ENCODE results near the gene ITGB8. TPM values are rescaled to one million over a fixed set of nuclear protein-coding genes. Genes with fewer than 3 reads are reported as not detected.

The ITGB8 gene
- total RNA-seq, 1 donor from 2014 or later: 1.5 TPM

DNA sequence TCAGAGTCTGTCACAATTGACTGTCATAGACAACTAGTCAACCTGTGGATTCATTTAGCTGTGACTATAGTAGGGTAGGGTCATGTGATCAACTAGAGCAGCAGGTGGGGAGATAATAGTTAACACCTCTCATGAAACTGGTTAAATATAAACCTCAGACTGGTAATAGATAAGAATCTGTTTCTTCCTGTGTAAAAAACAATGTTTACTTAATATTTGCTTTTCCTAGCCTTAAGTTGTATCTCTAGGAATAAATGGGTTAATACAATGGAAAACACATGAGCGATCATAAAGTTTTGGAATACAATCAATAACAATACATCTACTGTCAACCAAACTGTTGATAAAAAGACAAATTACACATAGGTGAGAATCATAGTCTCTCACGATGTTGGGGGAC, 43.4 kb upstream of the ITGB8 start:
- no peak for TF ChIP-seq CTCF (IDR thresholded peaks at IDR 0.05; ENCODE audit: borderline replicate concordance)
- H3K27ac ChIP-seq (replicated peaks): no peak overlapping the region
- H3K4me1 ChIP-seq: no peaks in the 10 kb centered on the region
- no peaks in the 10 kb centered on the region for H3K9me3 ChIP-seq (replicated peaks)
- no peaks in the 10 kb centered on the region for H3K36me3 ChIP-seq
- H3K4me3 ChIP-seq: no peak overlapping the region
- H3K27me3 ChIP-seq (ENCODE audit: low read depth): no peaks in the 10 kb centered on the region
- DNase-seq: no peak
- intact Hi-C loops (cut with micrococcal nuclease): no loop called here

- H3K27me3 ChIP-seq (ENCODE audit: low read depth): no peaks in the 10 kb centered on the region
- no peak for DNase-seq
- intact Hi-C loops (cut with micrococcal nuclease): no loop called here
- TF ChIP-seq CTCF (IDR thresholded peaks at IDR 0.05; ENCODE audit: borderline replicate concordance): no peak
- H3K4me3 ChIP-seq: no peak overlapping the region
- H3K4me1 ChIP-seq: no peaks in the 10 kb centered on the region
- no peaks in the 10 kb centered on the region for H3K9me3 ChIP-seq (replicated peaks)
- H3K36me3 ChIP-seq: no peaks in the 10 kb centered on the region
- H3K27ac ChIP-seq (replicated peaks): no peak overlapping the region
Observed at GRCh38 chr7:20288036-20288435, 42.7 kb upstream of the ITGB8 start.

DNA sequence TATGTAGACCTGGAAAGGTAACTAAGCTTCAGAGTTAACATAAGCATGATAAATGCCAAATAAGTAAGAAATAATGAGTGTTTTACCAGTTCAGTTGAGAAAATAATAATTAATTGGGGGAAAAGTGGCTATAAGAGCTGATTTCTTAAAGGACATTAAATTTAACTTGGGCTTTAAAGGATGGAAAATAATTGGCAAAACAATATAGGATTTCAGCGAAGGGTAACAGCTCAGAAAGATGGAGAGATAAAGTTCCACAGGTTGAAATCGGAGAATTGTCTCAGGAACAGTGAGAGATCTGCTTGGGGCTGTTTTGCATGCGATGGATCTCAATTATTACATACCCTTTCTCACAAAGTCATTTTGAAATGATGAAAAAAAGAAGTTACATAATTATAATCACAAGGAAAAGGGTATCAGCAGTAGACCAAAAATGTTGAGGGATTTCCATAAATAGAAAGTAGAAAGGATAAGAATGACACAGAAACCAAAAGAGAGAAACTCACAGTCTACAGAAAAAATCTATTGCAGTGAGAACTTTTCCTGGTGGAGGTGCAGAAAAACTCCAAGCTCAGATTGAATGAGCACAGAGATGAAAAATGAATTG, 40.1 kb upstream of the ITGB8 start:
- no peak for TF ChIP-seq CTCF (IDR thresholded peaks at IDR 0.05; ENCODE audit: borderline replicate concordance)
- DNase-seq: no peak
- Histone ChIP-seq H3K27me3 (ENCODE audit: low read depth) (no peaks in the 10 kb centered on the region), H3K36me3 (no peaks in the 10 kb centered on the region), H3K4me1 (no peaks in the 10 kb centered on the region), H3K9me3 (replicated peaks) (peaks cover 8% of the 10 kb centered on the region), H3K4me3 (no peak overlapping the region), H3K27ac (replicated peaks) (no peak overlapping the region)
- intact Hi-C loops (cut with micrococcal nuclease): no loop called here

DNA sequence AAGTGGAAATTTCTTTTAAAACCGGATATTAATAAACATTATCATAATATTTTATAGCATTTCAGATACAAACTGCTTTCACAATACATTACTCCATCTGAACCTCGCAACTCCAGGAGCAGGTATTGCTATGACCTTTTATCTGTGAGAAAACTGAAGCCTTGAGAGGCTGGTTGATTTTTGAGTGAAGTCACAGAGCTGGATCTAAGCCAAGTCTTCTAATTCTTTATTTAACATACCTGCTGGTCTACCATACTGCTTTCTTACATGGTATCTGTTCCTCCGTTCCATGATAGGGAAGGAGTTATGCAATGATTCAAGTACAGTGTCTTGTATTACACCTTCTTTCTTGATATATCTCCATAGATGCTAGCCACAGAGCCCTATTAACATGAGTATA, 37.4 kb upstream of the ITGB8 start:
- no peak for DNase-seq
- intact Hi-C loops (cut with micrococcal nuclease): no loop called here
- no peak for TF ChIP-seq CTCF (IDR thresholded peaks at IDR 0.05; ENCODE audit: borderline replicate concordance)
- Histone ChIP-seq H3K27me3 (ENCODE audit: low read depth) (no peaks in the 10 kb centered on the region), H3K4me3 (no peak overlapping the region), H3K9me3 (replicated peaks) (peaks cover 8% of the 10 kb centered on the region), H3K27ac (replicated peaks) (no peak overlapping the region), H3K4me1 (no peaks in the 10 kb centered on the region), H3K36me3 (no peaks in the 10 kb centered on the region)

DNA sequence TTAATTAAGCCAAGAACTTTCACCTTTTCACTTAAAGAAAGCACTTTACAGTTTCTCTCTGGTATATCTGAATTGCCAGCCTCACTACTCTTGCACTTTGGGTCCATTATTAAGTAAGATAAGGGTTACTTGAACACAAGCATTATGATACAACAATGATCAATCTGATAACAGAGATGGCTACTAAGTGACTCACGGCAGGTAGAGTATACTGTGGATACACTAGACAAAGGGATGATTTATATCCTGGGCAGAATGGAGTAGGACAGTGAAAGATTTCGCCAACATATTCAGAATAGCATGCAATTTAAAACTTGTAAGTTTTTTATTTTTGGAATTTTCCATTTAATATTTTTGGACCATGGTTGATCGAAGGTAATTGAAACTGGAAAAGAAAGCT, 34.3 kb upstream of the ITGB8 start:
- Histone ChIP-seq H3K9me3 (replicated peaks) (peaks cover 8% of the 10 kb centered on the region), H3K4me1 (no peaks in the 10 kb centered on the region), H3K4me3 (no peak overlapping the region), H3K36me3 (no peaks in the 10 kb centered on the region), H3K27me3 (ENCODE audit: low read depth) (no peaks in the 10 kb centered on the region), H3K27ac (replicated peaks) (no peak overlapping the region)
- TF ChIP-seq CTCF (IDR thresholded peaks at IDR 0.05; ENCODE audit: borderline replicate concordance): no peak
- no peak for DNase-seq
- intact Hi-C loops (cut with micrococcal nuclease): no loop called here
